ENCODE measurements around the gene SEC24B.

Gene SEC24B

DNA sequence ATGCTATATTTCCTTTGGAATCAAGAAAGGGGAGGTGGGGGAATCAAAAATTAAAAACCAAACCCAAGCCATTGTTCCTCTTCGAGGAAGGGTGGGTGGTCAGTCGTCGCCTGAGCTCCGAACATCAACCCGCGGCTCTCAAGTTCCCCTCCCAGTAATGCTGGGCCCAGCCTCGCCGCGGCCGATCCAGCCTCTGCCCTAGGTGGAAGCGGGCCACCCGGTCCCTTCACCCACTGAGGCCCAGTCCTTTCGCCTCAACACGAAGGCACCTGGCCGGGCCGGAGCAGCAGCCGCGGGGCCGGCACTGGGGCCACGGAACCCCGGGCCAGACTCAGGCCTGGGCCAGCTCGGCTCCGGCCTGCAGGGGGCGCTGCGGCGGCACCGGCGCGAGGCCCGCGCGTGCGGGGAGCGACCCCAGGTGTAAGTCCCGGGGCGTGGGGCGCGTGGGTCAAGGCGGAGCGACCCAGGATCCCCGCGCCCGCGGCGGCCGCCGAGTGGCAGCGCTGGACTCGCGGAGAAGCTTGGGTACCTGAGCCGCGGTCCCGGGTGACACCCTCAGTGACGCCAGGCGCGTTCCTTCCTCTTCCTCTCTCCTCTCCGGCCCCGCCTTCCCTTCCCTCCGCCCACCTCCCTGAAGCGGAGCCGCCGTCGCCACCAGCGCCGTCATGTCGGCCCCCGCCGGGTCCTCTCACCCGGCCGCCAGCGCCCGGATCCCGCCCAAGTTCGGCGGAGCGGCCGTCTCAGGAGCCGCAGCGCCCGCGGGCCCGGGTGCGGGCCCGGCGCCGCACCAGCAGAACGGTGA is at the start of gene SEC24B:
Gene SEC24B, plus strand, starts transcription at position 611 of the 802 bp plus-strand sequence. Its CDS starts 55 bp downstream, at position 666.
- TF ChIP-seq SNAI2 (CRISPR knock-in tag; IDR thresholded peaks at IDR 0.05), result 0 out of 2 replicates have a peak, but pooled peaks have one; percentile 39
- TF ChIP-seq, protein P1, sequence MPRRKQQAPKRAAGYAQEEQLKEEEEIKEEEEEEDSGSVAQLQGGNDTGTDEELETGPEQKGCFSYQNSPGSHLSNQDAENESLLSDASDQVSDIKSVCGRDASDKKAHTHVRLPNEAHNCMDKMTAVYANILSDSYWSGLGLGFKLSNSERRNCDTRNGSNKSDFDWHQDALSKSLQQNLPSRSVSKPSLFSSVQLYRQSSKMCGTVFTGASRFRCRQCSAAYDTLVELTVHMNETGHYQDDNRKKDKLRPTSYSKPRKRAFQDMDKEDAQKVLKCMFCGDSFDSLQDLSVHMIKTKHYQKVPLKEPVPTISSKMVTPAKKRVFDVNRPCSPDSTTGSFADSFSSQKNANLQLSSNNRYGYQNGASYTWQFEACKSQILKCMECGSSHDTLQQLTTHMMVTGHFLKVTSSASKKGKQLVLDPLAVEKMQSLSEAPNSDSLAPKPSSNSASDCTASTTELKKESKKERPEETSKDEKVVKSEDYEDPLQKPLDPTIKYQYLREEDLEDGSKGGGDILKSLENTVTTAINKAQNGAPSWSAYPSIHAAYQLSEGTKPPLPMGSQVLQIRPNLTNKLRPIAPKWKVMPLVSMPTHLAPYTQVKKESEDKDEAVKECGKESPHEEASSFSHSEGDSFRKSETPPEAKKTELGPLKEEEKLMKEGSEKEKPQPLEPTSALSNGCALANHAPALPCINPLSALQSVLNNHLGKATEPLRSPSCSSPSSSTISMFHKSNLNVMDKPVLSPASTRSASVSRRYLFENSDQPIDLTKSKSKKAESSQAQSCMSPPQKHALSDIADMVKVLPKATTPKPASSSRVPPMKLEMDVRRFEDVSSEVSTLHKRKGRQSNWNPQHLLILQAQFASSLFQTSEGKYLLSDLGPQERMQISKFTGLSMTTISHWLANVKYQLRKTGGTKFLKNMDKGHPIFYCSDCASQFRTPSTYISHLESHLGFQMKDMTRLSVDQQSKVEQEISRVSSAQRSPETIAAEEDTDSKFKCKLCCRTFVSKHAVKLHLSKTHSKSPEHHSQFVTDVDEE (CRISPR knock-in tag; IDR thresholded peaks at IDR 0.05), result peak; percentile 85
- TF ChIP-seq, protein P2, sequence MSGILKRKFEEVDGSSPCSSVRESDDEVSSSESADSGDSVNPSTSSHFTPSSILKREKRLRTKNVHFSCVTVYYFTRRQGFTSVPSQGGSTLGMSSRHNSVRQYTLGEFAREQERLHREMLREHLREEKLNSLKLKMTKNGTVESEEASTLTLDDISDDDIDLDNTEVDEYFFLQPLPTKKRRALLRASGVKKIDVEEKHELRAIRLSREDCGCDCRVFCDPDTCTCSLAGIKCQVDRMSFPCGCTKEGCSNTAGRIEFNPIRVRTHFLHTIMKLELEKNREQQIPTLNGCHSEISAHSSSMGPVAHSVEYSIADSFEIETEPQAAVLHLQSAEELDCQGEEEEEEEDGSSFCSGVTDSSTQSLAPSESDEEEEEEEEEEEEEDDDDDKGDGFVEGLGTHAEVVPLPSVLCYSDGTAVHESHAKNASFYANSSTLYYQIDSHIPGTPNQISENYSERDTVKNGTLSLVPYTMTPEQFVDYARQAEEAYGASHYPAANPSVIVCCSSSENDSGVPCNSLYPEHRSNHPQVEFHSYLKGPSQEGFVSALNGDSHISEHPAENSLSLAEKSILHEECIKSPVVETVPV (CRISPR knock-in tag; IDR thresholded peaks at IDR 0.05), result no peak
- TF ChIP-seq ZFP3 (CRISPR knock-in tag; IDR thresholded peaks at IDR 0.05), result no peak
- no peak for TF ChIP-seq ARNTL (CRISPR knock-in tag; IDR thresholded peaks at IDR 0.05; ENCODE audit: borderline replicate concordance, low read depth)
- no peak for TF ChIP-seq ESRRG (CRISPR knock-in tag; IDR thresholded peaks at IDR 0.05)
- TF ChIP-seq OSR1 (CRISPR knock-in tag; IDR thresholded peaks at IDR 0.05), result no peak
- no peak for TF ChIP-seq BACH2 (CRISPR knock-in tag; IDR thresholded peaks at IDR 0.05; ENCODE audit: borderline replicate concordance)
- TF ChIP-seq PPARA (CRISPR knock-in tag; IDR thresholded peaks at IDR 0.05; ENCODE audit: borderline replicate concordance), result no peak
- no peak for TF ChIP-seq TCF4 (CRISPR knock-in tag; IDR thresholded peaks at IDR 0.05; ENCODE audit: borderline replicate concordance)
- peak; percentile 93 for ATAC-seq

DNA sequence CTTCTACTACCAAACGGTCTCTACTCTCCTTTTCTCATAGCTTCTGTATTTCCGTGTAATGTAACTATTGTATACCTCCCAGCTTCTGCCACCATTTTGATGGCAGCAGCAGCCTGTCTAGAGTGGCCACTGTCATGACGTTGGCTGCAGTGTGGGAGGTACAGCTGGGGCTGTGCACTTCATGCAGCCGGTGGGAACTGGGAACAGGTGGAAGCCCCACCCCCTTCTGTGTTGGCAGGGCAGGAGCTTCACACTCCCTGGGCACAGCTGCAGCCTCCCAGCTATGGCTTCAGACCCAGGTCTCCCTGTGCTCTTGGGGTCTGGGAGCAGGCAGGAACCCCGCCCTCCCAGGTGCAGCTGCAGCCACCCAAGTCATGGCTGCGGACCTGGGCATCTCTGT is 49.8 kb upstream of the SEC24B start:
- TF ChIP-seq, protein P1 (CRISPR knock-in tag; IDR thresholded peaks at IDR 0.05), result no peak
- TF ChIP-seq PPARA (CRISPR knock-in tag; IDR thresholded peaks at IDR 0.05; ENCODE audit: borderline replicate concordance) (no peak), GLIS3 (CRISPR knock-in tag; IDR thresholded peaks at IDR 0.05) (no peak), CSDC2 (CRISPR knock-in tag; IDR thresholded peaks at IDR 0.05) (no peak), OSR1 (CRISPR knock-in tag; IDR thresholded peaks at IDR 0.05) (no peak), BACH2 (CRISPR knock-in tag; IDR thresholded peaks at IDR 0.05; ENCODE audit: borderline replicate concordance) (no peak)
- no peak for ATAC-seq

DNA sequence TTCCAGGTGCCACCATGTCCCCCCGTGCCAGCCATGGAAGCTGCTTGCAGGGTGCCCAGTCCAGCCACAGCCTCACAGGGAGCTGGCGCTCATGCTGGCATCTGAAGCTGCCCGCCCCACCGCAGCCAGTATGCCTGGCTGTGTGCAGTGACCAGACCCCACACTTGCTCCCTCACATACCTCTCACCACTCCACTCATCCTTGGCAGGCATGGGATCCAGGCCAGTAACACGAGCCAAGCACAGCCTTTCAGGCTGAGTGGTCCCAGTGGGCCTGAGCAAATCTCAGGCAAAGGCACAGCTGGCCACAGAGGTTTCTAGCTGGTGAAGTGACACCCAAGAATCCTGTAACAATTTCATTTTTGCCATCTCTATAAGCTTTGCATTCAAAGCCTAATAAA is 48.4 kb upstream of the SEC24B start:
- TF ChIP-seq, protein P1 (CRISPR knock-in tag; IDR thresholded peaks at IDR 0.05), result no peak
- TF ChIP-seq, protein P3, sequence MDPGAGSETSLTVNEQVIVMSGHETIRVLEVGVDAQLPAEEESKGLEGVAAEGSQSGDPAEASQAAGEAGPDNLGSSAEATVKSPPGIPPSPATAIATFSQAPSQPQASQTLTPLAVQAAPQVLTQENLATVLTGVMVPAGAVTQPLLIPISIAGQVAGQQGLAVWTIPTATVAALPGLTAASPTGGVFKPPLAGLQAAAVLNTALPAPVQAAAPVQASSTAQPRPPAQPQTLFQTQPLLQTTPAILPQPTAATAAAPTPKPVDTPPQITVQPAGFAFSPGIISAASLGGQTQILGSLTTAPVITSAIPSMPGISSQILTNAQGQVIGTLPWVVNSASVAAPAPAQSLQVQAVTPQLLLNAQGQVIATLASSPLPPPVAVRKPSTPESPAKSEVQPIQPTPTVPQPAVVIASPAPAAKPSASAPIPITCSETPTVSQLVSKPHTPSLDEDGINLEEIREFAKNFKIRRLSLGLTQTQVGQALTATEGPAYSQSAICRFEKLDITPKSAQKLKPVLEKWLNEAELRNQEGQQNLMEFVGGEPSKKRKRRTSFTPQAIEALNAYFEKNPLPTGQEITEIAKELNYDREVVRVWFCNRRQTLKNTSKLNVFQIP (CRISPR knock-in tag; IDR thresholded peaks at IDR 0.05; ENCODE audit: borderline replicate concordance, low read depth), result no peak
- TF ChIP-seq ARNTL (CRISPR knock-in tag; IDR thresholded peaks at IDR 0.05; ENCODE audit: borderline replicate concordance, low read depth), result no peak
- no peak for TF ChIP-seq BACH2 (CRISPR knock-in tag; IDR thresholded peaks at IDR 0.05; ENCODE audit: borderline replicate concordance)
- TF ChIP-seq, protein P2 (CRISPR knock-in tag; IDR thresholded peaks at IDR 0.05), result no peak
- no peak for TF ChIP-seq TCF4 (CRISPR knock-in tag; IDR thresholded peaks at IDR 0.05; ENCODE audit: borderline replicate concordance)
- TF ChIP-seq ISL1 (CRISPR knock-in tag; IDR thresholded peaks at IDR 0.05), result no peak
- no peak for TF ChIP-seq PPARA (CRISPR knock-in tag; IDR thresholded peaks at IDR 0.05; ENCODE audit: borderline replicate concordance)
- TF ChIP-seq ZFP3 (CRISPR knock-in tag; IDR thresholded peaks at IDR 0.05), result no peak
- no peak for TF ChIP-seq OSR1 (CRISPR knock-in tag; IDR thresholded peaks at IDR 0.05)
- no peak for TF ChIP-seq RARB (CRISPR knock-in tag; IDR thresholded peaks at IDR 0.05)
- TF ChIP-seq GLIS3 (CRISPR knock-in tag; IDR thresholded peaks at IDR 0.05), result no peak
- TF ChIP-seq, protein P4, sequence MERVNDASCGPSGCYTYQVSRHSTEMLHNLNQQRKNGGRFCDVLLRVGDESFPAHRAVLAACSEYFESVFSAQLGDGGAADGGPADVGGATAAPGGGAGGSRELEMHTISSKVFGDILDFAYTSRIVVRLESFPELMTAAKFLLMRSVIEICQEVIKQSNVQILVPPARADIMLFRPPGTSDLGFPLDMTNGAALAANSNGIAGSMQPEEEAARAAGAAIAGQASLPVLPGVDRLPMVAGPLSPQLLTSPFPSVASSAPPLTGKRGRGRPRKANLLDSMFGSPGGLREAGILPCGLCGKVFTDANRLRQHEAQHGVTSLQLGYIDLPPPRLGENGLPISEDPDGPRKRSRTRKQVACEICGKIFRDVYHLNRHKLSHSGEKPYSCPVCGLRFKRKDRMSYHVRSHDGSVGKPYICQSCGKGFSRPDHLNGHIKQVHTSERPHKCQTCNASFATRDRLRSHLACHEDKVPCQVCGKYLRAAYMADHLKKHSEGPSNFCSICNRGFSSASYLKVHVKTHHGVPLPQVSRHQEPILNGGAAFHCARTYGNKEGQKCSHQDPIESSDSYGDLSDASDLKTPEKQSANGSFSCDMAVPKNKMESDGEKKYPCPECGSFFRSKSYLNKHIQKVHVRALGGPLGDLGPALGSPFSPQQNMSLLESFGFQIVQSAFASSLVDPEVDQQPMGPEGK (CRISPR knock-in tag; IDR thresholded peaks at IDR 0.05; ENCODE audit: borderline replicate concordance), result no peak
- no peak for TF ChIP-seq ZNF70 (CRISPR knock-in tag; IDR thresholded peaks at IDR 0.05)
- TF ChIP-seq SNAI2 (CRISPR knock-in tag; IDR thresholded peaks at IDR 0.05), result no peak
- ATAC-seq, result no peak
